MM.1S (cell line): ENCODE data around the gene PSG2.
A peak's percentile ranks its signal among the peaks of the same experiment; 100 is the strongest.
"Not testable (repeated sequence)": the region's sequence is repeated elsewhere in the genome, so short reads cannot be mapped to it uniquely, and the experiment has no call there.

Experiments used
- DNase-seq: peaks from one replicate; pipeline ENCODE4 v3.0.0-alpha.2; 2015
- H2AFZ ChIP-seq: fragments of 300-600 bp; sonication (generic); 2 replicates; pipeline ENCODE4 v1.6.0; 2016; ENCODE audit warnings: antibody characterized with exemption, low read length
- H3F3A ChIP-seq: fragments of 300-600 bp; sonication (generic); 2 replicates; pipeline ENCODE4 v1.6.1; 2016; ENCODE audit warnings: mild to moderate bottlenecking, antibody characterized with exemption, low read length, moderate library complexity, mixed read lengths; ENCODE audit not compliant: insufficient read depth
- H3K27ac ChIP-seq: fragments of 300-600 bp; sonication (generic); 2 replicates; pipeline ENCODE4 v1.5.1; 2016; ENCODE audit warnings: mild to moderate bottlenecking, low read length
- H3K27me3 ChIP-seq: fragments of 300-600 bp; sonication (generic); replicated peaks from 2 replicates; pipeline ENCODE4 v1.6.0; 2016; ENCODE audit warnings: low read length; ENCODE audit not compliant: insufficient read depth
- H3K36me3 ChIP-seq: fragments of 300-600 bp; sonication (generic); replicated peaks from 2 replicates; pipeline ENCODE4 v1.6.1; 2016; ENCODE audit warnings: mild to moderate bottlenecking, low read length, mixed read lengths; ENCODE audit not compliant: insufficient read depth
- H3K4me1 ChIP-seq: fragments of 300-600 bp; sonication (generic); 2 replicates; pipeline ENCODE4 v1.6.1; 2016; ENCODE audit warnings: low read length, mixed read lengths
- H3K4me2 ChIP-seq: fragments of 300-600 bp; sonication (generic); 2 replicates; pipeline ENCODE4 v1.6.0; 2016; ENCODE audit warnings: low read depth, low read length
- H3K4me3 ChIP-seq: fragments of 300-600 bp; sonication (generic); 2 replicates; pipeline ENCODE4 v1.5.1; 2016; ENCODE audit warnings: low read length, mixed read lengths
- H3K79me2 ChIP-seq: fragments of 300-600 bp; sonication (generic); 2 replicates; pipeline ENCODE4 v1.6.1; 2016; ENCODE audit warnings: mixed run types, low read length, mixed read lengths
- H3K9ac ChIP-seq: fragments of 300-600 bp; sonication (generic); 2 replicates; pipeline ENCODE4 v1.6.1; 2016; ENCODE audit warnings: low read length, mixed read lengths
- H3K9me2 ChIP-seq: fragments of 300-600 bp; sonication (generic); replicated peaks from 2 replicates; pipeline ENCODE4 v1.6.1; 2016; ENCODE audit warnings: mild to moderate bottlenecking, low read length, mixed read lengths; ENCODE audit not compliant: insufficient read depth
- H3K9me3 ChIP-seq: fragments of 300-600 bp; sonication (generic); replicated peaks from 2 replicates; pipeline ENCODE4 v1.6.1; 2016; ENCODE audit warnings: mild to moderate bottlenecking, low read length, mixed read lengths; ENCODE audit not compliant: insufficient read depth
- H4K20me1 ChIP-seq: fragments of 300-600 bp; sonication (generic); 2 replicates; pipeline ENCODE4 v1.6.1; 2016; ENCODE audit warnings: mild to moderate bottlenecking, low read length, moderate library complexity, mixed read lengths; ENCODE audit not compliant: insufficient read depth
- CTCF ChIP-seq: fragments of 300-600 bp; sonication (generic); IDR thresholded peaks from 2 replicates; pipeline ENCODE4 v1.5.1; 2016; ENCODE audit warnings: antibody characterized with exemption, low read length, mixed read lengths
- EZH2 ChIP-seq: fragments of 300-600 bp; sonication (generic); optimal IDR thresholded peaks from 2 replicates; pipeline ENCODE3; 2017; ENCODE audit warnings: low read depth, mild to moderate bottlenecking, antibody characterized with exemption, low read length, mixed read lengths

Gene PSG2

GRCh38 chr19:43124360-43124759 is 41.9 kb upstream of the PSG2 start:
- H3F3A ChIP-seq, result no peaks in the 10 kb centered on the region
- no peaks in the 10 kb centered on the region for H3K9me2 ChIP-seq
- no peaks in the 10 kb centered on the region for H3K9me3 ChIP-seq
- no peak for DNase-seq
- H4K20me1 ChIP-seq, result no peaks in the 10 kb centered on the region
- no peak overlapping the region for H3K4me3 ChIP-seq
- TF ChIP-seq EZH2 (no peak), CTCF (peak; percentile 18)
- H3K9ac ChIP-seq, result no peak overlapping the region
- no peak overlapping the region for H3K4me2 ChIP-seq
- no peak overlapping the region for H2AFZ ChIP-seq
- H3K36me3 ChIP-seq, result no peaks in the 10 kb centered on the region
- H3K79me2 ChIP-seq, result no peaks in the 10 kb centered on the region
- no peak overlapping the region for H3K27ac ChIP-seq
- H3K4me1 ChIP-seq, result no peaks in the 10 kb centered on the region
- H3K27me3 ChIP-seq, result no peaks in the 10 kb centered on the region

- H3K36me3 ChIP-seq, H2AFZ ChIP-seq, H3K9ac ChIP-seq, H3K27ac ChIP-seq, H3K27me3 ChIP-seq, H3K4me3 ChIP-seq, H3K79me2 ChIP-seq, H4K20me1 ChIP-seq, H3K9me3 ChIP-seq, H3K4me1 ChIP-seq, H3K4me2 ChIP-seq, H3K9me2 ChIP-seq, DNase-seq, H3F3A ChIP-seq: not testable (repeated sequence)
Observed at GRCh38 chr19:43120433-43121026, 38.0 kb upstream of the PSG2 start.

- H2AFZ ChIP-seq, DNase-seq, H3K4me2 ChIP-seq, H3K79me2 ChIP-seq, H3K9me3 ChIP-seq, H3K9ac ChIP-seq, H3K9me2 ChIP-seq, H3K27me3 ChIP-seq, H3K27ac ChIP-seq, H3K4me1 ChIP-seq, H4K20me1 ChIP-seq, H3K4me3 ChIP-seq, H3K36me3 ChIP-seq, H3F3A ChIP-seq: not testable (repeated sequence)
Observed at GRCh38 chr19:43119526-43119925, 37.0 kb upstream of the PSG2 start.

GRCh38 chr19:43116421-43116820 is 33.9 kb upstream of the PSG2 start:
- H3K36me3 ChIP-seq, H3K27me3 ChIP-seq, H3K4me2 ChIP-seq, H3K4me3 ChIP-seq, H3K4me1 ChIP-seq, H3K9me3 ChIP-seq, H3K27ac ChIP-seq, H3K9me2 ChIP-seq, H4K20me1 ChIP-seq, DNase-seq, H3K79me2 ChIP-seq, H2AFZ ChIP-seq, H3K9ac ChIP-seq, H3F3A ChIP-seq: not testable (repeated sequence)

GRCh38 chr19:43115548-43115947 is 33.0 kb upstream of the PSG2 start:
- H3K4me2 ChIP-seq, H3K4me1 ChIP-seq, H3K9me3 ChIP-seq, H3K9ac ChIP-seq, H3K9me2 ChIP-seq, H3K27me3 ChIP-seq, H3K36me3 ChIP-seq, H2AFZ ChIP-seq, H3F3A ChIP-seq, H4K20me1 ChIP-seq, H3K4me3 ChIP-seq, H3K27ac ChIP-seq, H3K79me2 ChIP-seq, DNase-seq: not testable (repeated sequence)

- not testable (repeated sequence) for H3K79me2 ChIP-seq, DNase-seq, H3K36me3 ChIP-seq, H2AFZ ChIP-seq, H3K27me3 ChIP-seq, H3F3A ChIP-seq, H3K4me3 ChIP-seq, H3K27ac ChIP-seq, H3K4me2 ChIP-seq, H3K9me3 ChIP-seq, H4K20me1 ChIP-seq, H3K9me2 ChIP-seq, H3K4me1 ChIP-seq, H3K9ac ChIP-seq
Observed at GRCh38 chr19:43115064-43115463, 32.6 kb upstream of the PSG2 start.

- H3K36me3 ChIP-seq, H3K9me3 ChIP-seq, DNase-seq, H3K9ac ChIP-seq, H3K27ac ChIP-seq, H3K4me3 ChIP-seq, H3K79me2 ChIP-seq, H2AFZ ChIP-seq, H3K27me3 ChIP-seq, H4K20me1 ChIP-seq, H3K9me2 ChIP-seq, H3K4me2 ChIP-seq, H3F3A ChIP-seq, H3K4me1 ChIP-seq: not testable (repeated sequence)
Observed at GRCh38 chr19:43114626-43115025, 32.1 kb upstream of the PSG2 start.
